Measurements from ENCODE around the gene ITGB7.

- TF ChIP-seq EP300 (IDR thresholded peaks at IDR 0.05; ENCODE audit: borderline replicate concordance) = no peak
- TF ChIP-seq TAF1 (IDR thresholded peaks at IDR 0.05; ENCODE audit: low read depth) = no peak
- TF ChIP-seq TEAD4 (IDR thresholded peaks at IDR 0.05) = no peak
- TF ChIP-seq EGR1 (IDR thresholded peaks at IDR 0.05) = no peak
- no peak for TF ChIP-seq MAX (IDR thresholded peaks at IDR 0.05)
- no peak for TF ChIP-seq ZBTB7A (IDR thresholded peaks at IDR 0.05; ENCODE audit: low read depth)
- TF ChIP-seq TCF12 (IDR thresholded peaks at IDR 0.05; ENCODE audit: low read depth) = no peak
- TF ChIP-seq CEBPB (IDR thresholded peaks at IDR 0.05) = no peak
- TF ChIP-seq NFIC (IDR thresholded peaks at IDR 0.05) = no peak
- TF ChIP-seq CREB1 (IDR thresholded peaks at IDR 0.05; ENCODE audit: low read depth) = no peak
- no peak for TF ChIP-seq FOXM1 (IDR thresholded peaks at IDR 0.05; ENCODE audit: borderline replicate concordance, low read depth)
- no peak for TF ChIP-seq YY1 (IDR thresholded peaks at IDR 0.05; ENCODE audit: low read depth)
- TF ChIP-seq REST (IDR thresholded peaks at IDR 0.05; ENCODE audit: low read depth) = no peak
Observed at GRCh38 chr12:53245286-53245685, 38.2 kb upstream of the ITGB7 start.
